Posterior vena cava (tissue), 2 donors: ENCODE results near the gene FCER2. TPM values are rescaled to one million over a fixed set of nuclear protein-coding genes. Genes with fewer than 3 reads are reported as not detected.

Experiments used
- DNase-seq: peaks from one replicate; pipeline ENCODE4 v3.0.0-alpha.2; 2020; ENCODE audit warnings: low spot score
- intact Hi-C, 2 donors: fragments of 100-400 bp; cut with DNase I; formaldehyde crosslinking; loops; one replicate each; pipeline versions ENCODE4 v1.14.1 to v1.14.2; 2022 to 2023
- total RNA-seq, 2 donors: library from RNA; stranded (reverse); fragmentation: NEBNext Ultra II Directional; extraction: Animal tissue kit (Norgen Biotek cat#: 25700); gene quantifications; one replicate each; pipeline ENCODE4 v1.2.1, GENCODE V29; 2021
- donor health status: DM: yes; HTN: yes; CAD: no.
- donor health status: DM: yes; HTN: yes; CAD: no.

Gene FCER2
- total RNA-seq, 2 donors from 2014 or later, result 0.23 to 0.71 TPM

DNA sequence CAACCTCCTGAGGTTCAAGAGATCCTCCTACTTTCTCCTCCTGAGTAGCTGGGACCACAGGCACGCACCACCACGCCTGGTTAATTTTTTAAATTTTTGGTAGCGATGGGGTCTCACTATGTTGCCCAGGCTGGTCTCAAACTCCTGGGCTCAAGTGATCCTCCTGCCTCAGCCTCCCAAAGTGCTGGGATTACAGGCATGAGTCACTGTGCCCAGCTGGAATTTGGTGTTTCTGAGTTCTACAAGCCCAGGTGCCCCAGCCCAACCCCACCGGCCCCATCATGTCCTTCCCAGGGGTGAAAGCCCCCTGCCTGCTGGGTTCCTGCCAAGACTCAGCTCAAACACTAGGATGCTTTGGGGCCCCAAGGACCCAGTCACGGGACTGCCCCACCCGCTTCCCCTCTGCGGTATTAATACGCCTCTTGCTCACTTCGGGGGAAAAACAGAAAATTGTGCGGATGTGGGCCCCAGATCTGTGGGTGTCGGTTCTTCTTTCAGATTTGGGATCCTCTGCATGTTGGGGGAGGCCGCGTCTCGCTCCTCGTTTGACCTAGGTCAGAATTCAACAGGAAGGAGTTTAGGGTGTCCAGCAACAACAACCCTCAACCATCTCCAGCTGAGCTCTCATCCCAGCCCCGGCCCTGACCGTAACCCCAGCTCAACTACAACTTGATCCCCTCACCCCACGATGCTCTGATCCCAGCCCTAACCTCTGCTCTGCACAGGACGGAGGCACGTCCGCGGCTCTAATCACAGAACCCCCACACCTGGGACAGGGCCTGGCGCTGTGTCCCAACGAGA lies 3.7 kb upstream of the FCER2 start:
- intact Hi-C loops, result no loop called here
- DNase-seq, result no peak

DNA sequence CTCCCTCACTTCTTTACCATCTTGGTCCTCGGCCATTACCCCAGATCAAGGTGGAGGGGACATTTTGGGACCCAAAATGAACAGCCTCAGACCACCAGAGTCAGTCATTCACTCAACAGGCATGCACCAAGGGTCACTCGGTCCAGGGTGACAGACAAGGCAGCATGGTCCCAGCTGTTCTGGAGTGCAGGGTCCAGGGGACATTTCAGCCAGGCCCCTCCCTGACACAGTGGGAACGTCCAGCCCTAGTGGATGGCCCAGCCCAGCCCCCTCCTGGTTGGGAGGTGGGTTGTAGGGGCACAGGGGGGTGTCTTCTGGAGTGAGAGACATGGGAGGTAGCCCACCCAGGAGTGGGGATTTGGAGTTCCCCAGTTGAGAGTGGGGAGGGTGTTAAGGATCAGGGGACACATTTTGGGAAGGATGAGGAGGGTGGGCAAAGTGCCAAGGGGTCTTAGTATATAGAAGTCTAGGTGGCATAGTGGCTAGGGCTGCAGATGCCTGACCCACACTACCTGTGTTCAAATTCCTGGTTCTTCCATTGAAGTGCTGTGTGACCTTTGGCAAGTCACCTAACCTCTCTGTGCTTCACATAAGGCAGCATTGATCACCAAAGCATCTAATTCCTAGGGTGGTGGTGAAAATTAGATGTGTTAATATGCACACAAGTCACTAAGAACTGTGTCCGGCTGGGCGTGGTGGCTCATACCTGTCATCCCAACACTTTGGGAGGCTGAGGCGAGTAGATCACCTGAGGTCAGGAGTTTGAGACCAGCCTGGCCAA lies 2.5 kb upstream of the FCER2 start:
- DNase-seq, result no peak
- intact Hi-C loops, result no loop called here

DNA sequence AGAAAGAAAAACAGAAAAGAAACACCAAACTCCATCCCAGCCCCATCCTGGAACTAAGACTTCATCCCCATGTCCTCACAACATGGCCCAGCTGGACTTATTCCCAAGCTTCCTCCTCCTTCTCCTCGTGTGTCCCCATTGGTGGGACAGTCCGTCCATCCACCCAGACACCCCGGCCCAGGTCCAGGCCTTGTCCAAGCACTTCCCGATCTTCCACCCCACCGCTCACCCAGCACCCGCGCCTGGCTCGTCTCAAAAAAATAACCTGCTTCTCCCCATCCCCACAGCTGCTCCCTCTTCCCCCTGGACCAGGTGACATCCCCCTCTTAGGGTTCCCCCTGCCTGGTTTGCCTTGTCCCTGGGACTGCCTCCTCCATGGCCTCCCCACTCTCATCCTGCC lies 1.4 kb upstream of the FCER2 start:
- no peak for DNase-seq
- intact Hi-C loops, result no loop called here

DNA sequence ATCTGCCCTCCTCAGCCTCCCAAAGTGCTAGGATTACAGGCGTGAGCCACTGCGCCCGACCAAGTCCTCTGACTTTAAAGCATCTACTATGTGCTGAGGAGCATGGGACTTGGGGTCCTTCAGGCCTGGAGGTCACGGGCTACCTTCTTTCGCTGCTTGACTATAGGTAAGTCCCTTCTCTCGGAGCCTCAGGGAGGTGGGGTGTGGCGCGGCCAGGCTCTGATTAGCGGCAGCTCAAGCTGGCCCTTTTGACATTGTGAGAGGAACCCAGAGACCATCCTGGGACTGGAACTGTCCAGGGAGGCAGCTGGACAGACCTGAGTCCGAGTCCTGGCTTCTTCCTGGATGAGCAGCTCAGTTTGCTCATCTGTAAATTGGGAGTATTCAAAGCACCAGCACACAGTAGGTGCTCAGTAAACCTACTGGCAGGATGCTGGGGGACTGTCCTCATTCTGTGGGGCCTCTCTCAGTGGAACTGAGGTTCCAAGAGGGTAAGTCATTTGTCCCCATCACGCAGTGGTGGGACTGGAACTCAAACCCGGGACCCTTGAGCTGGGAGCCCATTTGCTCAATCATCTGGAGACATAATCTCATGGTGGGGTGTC lies 780 bp downstream of the FCER2 start:
- intact Hi-C loops, result no loop called here
- DNase-seq, result no peak

DNA sequence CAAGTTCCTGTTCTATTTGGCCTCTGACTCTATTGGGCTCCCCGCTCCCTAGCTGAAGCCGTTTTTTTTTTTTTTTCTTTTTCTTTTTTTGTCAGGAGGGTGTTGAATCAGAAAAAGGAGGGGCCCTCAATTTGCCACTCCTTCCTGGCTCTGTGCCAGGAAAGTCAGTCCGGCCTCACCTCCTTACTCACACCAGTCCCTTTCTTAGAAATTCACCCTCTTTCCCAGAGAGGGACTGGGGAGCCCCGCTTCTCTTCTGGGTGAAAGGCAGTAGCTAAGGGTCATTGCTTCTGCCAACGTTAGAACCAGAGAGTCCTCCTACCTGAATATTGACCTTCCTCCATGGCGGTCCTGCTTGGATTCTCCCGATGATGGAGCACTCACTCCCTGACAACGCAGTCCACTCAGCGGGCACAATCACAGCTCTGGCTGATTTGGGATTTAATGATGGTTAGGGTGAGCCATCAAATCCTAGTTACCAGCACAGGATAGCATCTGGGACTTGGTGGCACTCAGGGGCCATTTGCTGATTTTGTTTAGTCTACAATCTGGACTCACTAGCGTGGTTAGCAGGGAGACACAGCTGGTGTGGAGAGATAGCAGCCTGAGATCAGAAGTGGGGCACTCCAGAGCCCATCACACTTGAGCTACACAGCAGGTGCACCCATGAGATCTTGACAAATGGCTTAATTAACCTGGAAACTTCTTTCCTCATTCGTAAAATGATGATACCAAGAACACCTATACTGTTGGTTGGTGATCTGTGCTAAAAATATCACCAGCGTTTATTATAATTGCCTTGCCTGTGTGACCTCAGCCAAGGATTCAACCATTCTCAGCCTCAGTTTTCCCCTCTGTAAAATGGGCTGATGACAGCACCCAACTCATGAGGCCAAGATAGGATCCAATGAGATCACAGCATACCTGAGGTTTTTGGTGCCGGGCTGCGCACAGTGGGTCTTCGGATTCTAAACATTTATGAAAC lies 2.2 kb downstream of the FCER2 start:
- no peak for DNase-seq
- intact Hi-C loops, result no loop called here

DNA sequence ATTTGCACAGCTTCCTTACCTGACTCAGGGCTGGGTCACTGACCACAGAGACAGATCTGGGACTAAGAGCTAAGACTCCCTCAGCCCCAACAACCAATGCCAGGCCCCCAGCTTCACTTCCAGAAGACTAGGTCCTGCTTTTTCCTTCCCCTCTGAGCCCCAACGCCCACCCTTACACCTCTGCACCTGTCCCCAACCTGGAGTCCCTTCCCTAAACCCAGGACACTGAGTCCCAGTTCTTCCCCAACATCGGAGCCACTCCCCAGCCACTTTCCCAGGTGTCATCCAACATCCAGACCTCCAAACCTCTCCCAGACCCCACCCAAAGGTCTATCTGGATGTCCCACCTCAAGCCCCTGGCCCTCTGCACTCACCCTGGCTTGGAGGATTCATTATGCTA lies 2.9 kb downstream of the FCER2 start:
- DNase-seq, result no peak
- intact Hi-C loops, result no loop called here

DNA sequence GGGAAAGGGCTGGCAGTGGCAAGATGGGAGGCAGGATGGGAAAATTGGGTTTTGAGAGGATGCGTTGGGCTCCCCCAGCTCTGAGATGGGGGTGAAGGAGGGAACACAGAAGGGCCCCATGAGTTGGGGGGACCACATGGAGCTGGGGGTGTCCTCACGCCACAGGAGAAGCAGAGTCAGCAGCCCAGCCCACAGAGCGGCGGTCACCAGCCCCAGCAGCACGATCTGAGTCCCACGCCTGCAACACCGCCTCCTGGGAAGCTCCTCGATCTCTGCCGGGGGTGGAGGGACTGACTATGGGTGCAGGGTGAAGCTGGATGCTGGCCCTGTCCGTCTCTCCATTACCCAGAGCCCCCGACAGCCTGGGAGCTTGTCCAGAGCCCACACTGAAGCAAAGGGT lies 3.3 kb downstream of the FCER2 start:
- no peak for DNase-seq
- intact Hi-C loops, result no loop called here

DNA sequence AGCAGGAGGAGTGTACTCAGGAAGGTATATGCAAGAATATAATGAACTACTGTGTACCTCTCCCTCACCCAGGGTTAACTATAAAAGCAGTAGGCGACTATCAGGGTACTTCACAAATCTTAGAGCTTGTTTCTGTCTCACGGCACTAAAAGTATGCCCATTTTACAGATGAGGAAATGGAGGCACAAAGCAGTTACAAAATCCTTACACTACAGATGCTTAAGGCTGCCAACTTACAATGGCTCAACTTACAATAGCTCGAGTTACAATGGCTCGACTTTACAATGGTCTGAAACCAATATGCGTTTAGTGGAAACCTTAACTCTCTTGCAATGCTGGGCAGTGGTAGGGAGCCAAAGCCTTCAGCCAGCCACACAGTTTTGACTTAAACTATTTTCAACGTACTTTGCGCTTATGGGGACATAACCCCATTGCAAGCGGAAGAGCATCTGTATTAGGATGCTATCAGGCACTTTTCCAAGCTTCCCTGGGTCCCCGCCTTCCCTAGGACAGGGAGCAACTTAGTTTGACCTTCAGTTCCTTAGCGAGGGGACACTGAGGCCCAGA lies 4.1 kb downstream of the FCER2 start:
- intact Hi-C loops, result no loop called here
- no peak for DNase-seq

DNA sequence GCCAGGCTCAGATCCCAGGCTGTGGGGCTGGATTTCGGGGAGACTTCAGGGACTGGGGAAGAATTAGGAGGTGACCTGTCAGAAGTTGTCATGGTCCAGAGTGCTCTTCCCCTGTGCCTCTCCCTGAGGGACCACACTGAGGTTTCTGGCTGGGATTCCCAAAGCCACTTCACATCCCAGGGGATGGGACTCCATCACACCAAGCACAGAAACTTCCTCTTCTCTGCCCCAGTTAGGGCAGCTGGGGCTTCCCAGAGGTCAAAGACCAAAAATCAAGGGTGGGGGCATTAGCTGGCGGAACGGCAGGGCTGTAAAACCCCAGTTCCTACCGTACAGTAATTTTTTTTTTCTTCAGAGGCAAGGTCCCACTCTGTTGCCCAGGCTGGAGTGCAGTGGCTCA lies 7.4 kb downstream of the FCER2 start:
- intact Hi-C loops, result no loop called here

DNA sequence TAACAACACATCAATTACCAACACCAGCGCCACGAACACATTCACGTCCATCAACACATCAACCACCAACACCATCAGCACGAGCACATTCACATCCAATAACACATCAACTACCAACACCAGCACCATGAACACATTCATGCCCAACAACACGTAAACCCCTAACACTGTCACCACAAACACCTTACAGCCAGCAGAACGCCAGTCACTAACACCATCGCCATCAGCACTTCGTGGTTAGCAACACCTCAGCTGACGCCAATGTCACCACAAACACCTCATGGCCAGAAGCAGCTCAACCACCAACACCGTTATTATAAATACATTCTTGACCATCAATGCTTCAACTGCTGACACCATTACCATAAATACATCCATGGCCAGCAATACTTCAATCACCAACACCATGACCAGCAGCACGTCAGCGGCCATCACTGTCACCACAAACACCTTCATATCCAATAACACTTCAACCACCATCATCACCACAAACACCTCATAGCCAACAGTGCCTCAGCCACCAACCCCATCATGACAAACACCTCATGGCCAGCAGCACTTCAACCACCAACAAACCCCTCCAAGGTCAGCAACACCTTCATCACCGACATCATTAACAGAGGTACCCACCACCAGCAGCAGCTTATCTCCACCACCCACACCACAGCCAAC lies 9.4 kb downstream of the FCER2 start:
- intact Hi-C loops, result no loop called here
- DNase-seq, result no peak

More for the DNA sequence above, 7.4 kb downstream of the FCER2 start:
- no peak for DNase-seq

DNA sequence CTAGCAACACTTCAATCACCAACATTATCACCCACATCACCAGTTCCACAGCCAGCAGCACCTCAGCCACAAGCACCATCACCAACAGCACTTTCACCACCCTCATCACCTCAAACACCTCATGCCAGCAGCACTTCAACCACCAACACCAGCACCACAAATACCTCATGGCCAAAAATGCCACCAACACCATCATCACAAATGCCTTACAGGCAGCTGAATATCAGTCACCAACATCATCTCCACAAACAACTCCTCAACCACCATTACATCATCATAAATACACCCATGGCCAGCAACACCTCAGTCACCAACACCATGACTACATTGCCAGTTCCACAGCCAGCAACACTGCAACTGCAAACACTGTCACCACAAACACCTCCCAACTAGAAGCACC lies 10.4 kb downstream of the FCER2 start:
- intact Hi-C loops, result no loop called here
- DNase-seq, result no peak

DNA sequence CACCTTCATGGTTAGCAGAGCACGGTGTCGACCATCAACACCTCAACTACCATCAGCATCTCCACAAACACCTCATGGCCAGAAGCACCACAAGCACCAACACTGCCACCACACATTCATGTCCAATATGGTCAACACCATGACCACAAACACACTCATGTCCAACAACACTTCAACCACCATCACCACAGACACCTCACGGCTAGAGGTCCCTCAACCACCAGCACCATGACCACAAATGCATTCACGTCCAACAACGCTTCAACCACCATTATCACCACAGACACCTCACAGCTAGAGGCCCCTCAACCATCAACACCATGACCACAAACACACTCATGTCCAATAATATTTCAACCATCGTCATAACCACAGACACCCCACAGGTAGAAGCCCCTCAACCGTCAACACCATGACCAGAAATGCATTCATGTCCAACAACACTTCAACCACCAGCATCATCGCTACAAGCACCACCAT lies 11.1 kb downstream of the FCER2 start:
- no peak for DNase-seq
- intact Hi-C loops, result no loop called here

DNA sequence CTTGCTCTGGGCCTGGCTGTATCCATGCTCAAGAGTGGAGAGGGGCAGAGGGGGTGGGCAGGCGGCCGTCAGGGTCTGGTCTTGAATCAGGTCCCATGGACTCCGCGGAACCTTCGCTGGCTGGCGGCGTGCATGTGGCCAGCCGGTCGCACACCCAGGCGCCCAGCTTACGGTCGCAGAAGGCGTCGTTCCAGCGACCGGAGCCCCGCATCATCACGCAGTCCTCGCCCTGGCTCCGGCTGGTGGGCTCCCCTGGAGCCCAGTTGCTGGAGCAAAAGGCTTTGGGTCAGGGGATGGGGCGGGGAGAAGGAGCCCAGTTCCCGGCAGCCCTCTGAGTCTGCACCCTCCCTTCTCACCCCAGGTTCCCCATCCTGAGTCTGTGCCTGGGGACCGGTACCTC lies 12.8 kb downstream of the FCER2 start:
- intact Hi-C loops, result no loop called here
- DNase-seq, result no peak

DNA sequence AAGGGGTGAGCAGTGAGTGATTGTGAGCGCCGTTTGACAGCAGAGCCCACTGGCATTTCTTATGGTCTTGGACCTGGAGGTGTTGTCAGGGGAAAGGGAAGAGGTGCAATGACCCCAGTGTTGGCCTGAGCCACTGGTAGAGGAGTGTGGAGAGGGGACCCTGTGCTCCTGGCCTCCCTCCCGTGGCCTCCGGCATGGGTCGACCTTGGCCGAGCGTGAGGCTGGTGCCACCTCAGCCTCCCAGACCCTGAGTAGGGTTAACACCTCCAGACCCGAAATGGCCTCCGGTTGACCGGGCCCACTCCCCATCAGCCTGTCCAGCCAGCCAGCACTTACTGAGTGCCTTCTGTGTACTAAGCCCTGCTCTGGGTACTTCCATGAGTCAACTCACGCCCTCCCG lies 14.8 kb downstream of the FCER2 start:
- intact Hi-C loops, result no loop called here
- no peak for DNase-seq

DNA sequence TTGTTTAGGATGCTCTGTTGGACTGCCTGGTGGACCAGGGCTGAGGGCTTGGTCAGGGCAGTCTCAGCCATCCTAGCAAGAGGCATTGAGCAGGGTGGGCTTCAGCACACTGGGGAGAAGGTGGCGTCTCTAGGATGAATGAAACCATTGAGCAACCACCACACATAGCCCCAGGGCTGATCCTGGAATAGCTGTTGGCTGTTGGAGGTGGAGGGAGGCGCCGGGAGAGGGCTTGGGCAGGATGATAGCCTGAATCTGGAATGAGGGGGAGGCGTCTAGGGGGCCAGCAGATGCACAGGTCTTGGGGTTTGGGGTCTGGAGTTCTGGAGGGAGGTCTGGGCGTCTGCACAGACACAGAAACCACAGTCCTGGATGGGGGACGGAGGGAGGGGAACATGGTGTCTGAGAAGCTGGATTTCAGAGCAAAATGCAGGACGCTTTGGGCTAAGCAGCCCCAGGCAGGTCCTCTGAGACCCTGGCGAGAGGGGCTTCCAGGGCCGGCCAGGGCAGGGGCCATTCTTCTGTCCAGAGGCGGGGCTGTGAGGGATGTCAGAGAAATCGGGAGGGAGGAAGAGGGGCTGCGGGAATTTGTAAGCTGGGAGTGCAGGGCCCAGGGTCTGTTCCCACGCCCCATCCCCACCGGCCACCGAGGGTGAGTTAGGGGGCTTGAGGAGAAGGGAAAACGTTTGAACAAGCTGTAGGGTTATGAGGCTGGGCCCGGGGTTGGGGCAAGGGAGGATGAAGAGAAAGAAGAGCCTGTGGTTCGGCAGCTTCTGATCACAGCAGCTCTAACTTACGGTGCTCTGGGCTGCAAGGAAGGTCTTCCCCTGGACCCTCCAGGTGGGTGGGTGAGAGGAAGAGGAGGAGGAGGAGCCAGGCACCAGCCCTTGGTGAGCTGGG lies 16.1 kb downstream of the FCER2 start:
- intact Hi-C loops, result no loop called here
- no peak for DNase-seq

DNA sequence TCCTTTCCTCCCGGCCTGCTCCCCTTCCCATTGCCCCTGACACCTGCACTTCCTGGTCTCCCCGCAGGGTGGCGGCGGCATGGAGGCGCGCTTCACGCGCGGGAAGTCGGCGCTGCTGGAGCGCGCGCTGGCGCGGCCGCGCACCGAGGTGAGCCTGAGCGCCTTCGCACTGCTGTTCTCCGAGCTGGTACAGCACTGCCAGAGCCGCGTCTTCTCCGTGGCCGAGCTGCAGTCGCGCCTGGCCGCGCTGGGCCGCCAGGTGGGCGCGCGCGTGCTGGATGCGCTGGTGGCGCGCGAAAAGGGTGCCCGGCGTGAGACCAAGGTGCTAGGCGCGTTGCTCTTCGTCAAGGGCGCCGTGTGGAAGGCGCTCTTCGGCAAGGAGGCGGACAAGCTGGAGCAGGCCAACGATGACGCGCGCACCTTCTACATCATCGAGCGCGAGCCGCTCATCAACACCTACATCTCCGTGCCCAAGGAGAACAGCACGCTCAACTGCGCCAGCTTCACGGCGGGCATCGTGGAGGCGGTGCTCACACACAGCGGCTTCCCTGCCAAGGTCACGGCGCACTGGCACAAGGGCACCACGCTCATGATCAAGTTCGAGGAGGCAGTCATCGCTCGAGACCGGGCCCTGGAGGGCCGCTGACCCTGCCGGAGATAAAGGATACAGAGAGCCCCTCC lies 19.6 kb downstream of the FCER2 start:
- DNase-seq, result no peak
- intact Hi-C loops, result loop anchor here in 1 of 2 donors (5.0 kb wide), 1 partner anchor 290 kb away; no protein-coding TSS in a partner anchor
